Measurements from ENCODE around the gene FAM25A.

The FAM25A gene

DNA sequence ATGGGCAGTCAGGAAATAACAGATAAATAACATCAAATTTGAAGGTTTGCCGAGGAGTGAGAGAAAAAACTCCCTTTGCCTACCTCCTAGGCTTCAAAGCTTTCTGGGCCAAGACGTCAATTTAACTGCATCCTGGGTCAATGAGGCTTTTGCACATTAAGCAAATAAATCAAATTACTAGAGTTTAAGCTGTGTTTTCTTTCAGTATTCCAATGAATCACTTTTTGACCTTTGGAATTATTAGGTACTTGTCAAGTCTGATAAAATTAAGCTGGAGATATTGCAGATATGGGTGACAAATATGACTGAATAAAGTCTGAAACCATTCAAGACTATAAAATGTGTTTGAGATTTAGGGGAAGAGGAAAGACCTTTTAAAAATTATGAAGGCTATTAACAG, 52.4 kb downstream of the FAM25A start:
- TF ChIP-seq MYC (IDR thresholded peaks at IDR 0.05; ENCODE audit: low read depth, low read length) (no peak), POLR2A (IDR thresholded peaks at IDR 0.05; ENCODE audit: extremely low read depth, insufficient read length) (no peak)
- TF ChIP-seq, protein P1, sequence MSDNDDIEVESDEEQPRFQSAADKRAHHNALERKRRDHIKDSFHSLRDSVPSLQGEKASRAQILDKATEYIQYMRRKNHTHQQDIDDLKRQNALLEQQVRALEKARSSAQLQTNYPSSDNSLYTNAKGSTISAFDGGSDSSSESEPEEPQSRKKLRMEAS (IDR thresholded peaks at IDR 0.05; ENCODE audit: low read depth, low read length), result no peak
- TF ChIP-seq, protein P2, sequence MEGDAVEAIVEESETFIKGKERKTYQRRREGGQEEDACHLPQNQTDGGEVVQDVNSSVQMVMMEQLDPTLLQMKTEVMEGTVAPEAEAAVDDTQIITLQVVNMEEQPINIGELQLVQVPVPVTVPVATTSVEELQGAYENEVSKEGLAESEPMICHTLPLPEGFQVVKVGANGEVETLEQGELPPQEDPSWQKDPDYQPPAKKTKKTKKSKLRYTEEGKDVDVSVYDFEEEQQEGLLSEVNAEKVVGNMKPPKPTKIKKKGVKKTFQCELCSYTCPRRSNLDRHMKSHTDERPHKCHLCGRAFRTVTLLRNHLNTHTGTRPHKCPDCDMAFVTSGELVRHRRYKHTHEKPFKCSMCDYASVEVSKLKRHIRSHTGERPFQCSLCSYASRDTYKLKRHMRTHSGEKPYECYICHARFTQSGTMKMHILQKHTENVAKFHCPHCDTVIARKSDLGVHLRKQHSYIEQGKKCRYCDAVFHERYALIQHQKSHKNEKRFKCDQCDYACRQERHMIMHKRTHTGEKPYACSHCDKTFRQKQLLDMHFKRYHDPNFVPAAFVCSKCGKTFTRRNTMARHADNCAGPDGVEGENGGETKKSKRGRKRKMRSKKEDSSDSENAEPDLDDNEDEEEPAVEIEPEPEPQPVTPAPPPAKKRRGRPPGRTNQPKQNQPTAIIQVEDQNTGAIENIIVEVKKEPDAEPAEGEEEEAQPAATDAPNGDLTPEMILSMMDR (IDR thresholded peaks at IDR 0.05; ENCODE audit: low read depth, low read length), result no peak
- H3K4me3 ChIP-seq (ENCODE audit: low read depth, low read length), result no peak overlapping the region
- DNase-seq (ENCODE audit: low read depth), result no peak
